ENCODE data around the gene ADRA1B. TPM values are rescaled to one million over a fixed set of nuclear protein-coding genes. Genes with fewer than 3 reads are reported as not detected.

The ADRA1B gene
- total RNA-seq, 1 donor from 2014 or later, result not detected

DNA sequence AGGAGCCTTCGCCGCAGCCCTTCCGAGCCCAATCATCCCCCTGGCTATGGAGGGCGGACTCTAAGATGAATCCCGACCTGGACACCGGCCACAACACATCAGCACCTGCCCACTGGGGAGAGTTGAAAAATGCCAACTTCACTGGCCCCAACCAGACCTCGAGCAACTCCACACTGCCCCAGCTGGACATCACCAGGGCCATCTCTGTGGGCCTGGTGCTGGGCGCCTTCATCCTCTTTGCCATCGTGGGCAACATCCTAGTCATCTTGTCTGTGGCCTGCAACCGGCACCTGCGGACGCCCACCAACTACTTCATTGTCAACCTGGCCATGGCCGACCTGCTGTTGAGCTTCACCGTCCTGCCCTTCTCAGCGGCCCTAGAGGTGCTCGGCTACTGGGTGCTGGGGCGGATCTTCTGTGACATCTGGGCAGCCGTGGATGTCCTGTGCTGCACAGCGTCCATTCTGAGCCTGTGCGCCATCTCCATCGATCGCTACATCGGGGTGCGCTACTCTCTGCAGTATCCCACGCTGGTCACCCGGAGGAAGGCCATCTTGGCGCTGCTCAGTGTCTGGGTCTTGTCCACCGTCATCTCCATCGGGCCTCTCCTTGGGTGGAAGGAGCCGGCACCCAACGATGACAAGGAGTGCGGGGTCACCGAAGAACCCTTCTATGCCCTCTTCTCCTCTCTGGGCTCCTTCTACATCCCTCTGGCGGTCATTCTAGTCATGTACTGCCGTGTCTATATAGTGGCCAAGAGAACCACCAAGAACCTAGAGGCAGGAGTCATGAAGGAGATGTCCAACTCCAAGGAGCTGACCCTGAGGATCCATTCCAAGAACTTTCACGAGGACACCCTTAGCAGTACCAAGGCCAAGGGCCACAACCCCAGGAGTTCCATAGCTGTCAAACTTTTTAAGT, 819 bp downstream of the ADRA1B start:
- Mint-ChIP-seq H3K36me3 (ENCODE audit: low read depth) (no peaks in the 10 kb centered on the region), H3K9me3 (no peaks in the 10 kb centered on the region), H3K27ac (no peak overlapping the region), H3K4me1 (ENCODE audit: low read depth) (peaks cover 2% of the 10 kb centered on the region), H3K27me3 (ENCODE audit: low read depth) (peaks cover 64% of the 10 kb centered on the region), H3K4me3 (ENCODE audit: low read depth) (no peak overlapping the region)
- DNase-seq (ENCODE audit: low spot score), result no peak
- intact Hi-C loops (cut with micrococcal nuclease), result loop anchor here (5.0 to 10.0 kb wide), 4 partner anchors 400 to 630 kb away; partner anchors contain the start of gene IL12B

DNA sequence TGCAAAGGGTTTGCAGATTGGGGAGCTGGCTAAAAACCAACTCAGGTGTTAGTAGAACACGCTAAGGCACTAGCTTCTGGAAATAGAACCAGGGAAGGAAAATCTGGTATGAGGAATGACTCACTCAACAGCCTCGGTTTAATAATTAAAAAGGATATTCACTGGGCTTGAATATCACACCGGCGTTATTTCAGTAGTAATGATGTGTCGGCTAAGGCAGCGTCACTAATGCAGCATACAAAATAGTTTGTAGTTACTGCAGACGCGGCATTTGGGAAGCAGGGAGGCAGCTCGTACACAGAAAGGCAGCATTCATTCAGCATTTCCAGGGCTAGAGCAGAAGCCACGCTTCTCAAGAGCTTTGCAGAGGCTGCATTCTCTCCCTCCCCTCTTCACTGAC, 1.7 kb downstream of the ADRA1B start:
- Mint-ChIP-seq H3K4me3 (ENCODE audit: low read depth) (no peak overlapping the region), H3K9me3 (no peaks in the 10 kb centered on the region), H3K36me3 (ENCODE audit: low read depth) (no peaks in the 10 kb centered on the region), H3K4me1 (ENCODE audit: low read depth) (peaks cover 2% of the 10 kb centered on the region), H3K27me3 (ENCODE audit: low read depth) (peaks cover 57% of the 10 kb centered on the region), H3K27ac (no peak overlapping the region)
- DNase-seq (ENCODE audit: low spot score), result no peak
- intact Hi-C loops (cut with micrococcal nuclease), result loop anchor here (5.0 to 10.0 kb wide), 4 partner anchors 401 to 631 kb away; partner anchors contain the start of gene IL12B

DNA sequence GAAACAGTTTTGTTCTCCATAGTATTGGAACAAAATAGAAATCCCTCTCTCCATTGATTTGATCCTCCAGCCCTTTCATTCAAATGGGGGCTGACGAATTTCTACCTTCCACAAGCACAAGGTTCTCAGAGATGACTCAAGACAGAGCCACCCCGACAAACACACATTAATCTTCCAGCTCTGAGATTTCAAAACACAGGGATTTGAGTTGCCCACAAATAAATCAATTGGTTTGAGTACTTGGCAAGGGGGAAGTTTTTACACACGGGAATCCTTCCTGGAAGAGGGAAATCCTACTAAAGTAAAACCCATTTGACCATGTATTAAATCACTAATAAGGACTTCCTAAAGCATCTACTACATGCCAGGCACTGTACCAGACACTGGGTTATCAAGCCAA, 5.4 kb downstream of the ADRA1B start:
- Mint-ChIP-seq H3K9me3 (no peaks in the 10 kb centered on the region), H3K27me3 (ENCODE audit: low read depth) (peaks cover 39% of the 10 kb centered on the region), H3K4me3 (ENCODE audit: low read depth) (no peak overlapping the region), H3K4me1 (ENCODE audit: low read depth) (peaks cover 2% of the 10 kb centered on the region), H3K27ac (no peak overlapping the region), H3K36me3 (ENCODE audit: low read depth) (no peaks in the 10 kb centered on the region)
- intact Hi-C loops (cut with micrococcal nuclease), result no loop called here
- DNase-seq (ENCODE audit: low spot score), result no peak

DNA sequence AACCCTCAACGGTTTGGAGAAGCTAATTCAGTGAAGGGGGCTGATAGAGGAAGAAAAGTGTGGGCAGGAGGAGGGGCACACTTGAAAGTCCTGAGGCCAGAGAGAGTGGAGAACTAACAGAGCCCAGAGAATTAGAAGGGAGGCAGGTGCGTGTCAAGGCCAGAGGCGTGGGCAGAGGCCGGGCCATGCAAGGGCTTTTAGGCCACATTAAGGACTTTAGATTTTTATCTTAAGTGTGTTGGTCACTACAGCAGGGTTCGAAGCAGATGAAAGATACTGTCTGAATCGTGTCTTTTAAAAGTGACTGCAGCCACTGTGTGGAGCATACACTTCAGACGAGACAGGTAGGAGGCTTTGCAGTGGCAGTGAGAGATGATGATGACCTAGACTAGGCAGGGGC, 6.7 kb downstream of the ADRA1B start:
- H3K9me3 Mint-ChIP-seq, result no peaks in the 10 kb centered on the region
- peaks cover 33% of the 10 kb centered on the region for H3K27me3 Mint-ChIP-seq (ENCODE audit: low read depth)
- intact Hi-C loops (cut with micrococcal nuclease), result no loop called here

DNA sequence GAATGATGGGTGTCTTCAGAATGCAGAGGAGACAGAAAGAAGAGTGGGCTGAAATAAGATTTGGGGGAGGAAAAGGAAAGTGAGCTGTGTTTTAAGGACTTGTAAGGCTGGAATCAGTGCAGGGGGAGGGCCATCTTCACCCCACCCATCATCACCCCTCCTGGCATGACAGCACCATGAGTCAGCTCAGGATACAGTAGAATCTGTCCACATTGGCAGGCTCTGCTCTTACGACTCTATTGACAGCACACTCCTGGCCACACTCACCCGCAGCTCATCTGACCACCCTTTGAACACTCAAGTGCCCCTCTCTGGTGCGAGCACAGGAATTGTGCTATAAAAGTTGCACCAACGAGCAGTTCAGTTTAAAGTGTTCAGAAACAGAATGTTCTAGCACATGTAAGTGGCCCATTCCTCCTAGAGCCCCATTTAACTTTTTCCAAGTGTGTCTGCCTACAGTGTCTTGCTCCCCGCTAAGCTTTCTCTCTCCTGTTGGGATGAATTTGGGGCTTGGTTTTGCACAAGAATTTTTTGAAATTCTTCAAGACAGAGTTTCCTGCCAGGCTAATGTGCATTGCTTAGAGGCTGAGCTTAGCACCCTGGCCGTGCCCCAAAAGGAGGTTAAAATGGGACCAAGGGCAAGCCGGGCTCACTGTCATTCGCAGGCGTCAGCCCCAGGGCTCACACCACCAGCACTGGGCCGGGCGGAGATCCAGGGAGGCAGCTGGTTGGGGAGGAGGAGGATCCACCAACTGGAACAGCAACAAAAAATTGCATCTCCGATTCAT, 12.0 kb downstream of the ADRA1B start:
- DNase-seq (ENCODE audit: low spot score), result no peak
- no peak overlapping the region for H3K4me3 Mint-ChIP-seq (ENCODE audit: low read depth)
- H3K27me3 Mint-ChIP-seq (ENCODE audit: low read depth), result peaks cover 30% of the 10 kb centered on the region
- no peak overlapping the region for H3K27ac Mint-ChIP-seq
- intact Hi-C loops (cut with micrococcal nuclease), result no loop called here
- no peaks in the 10 kb centered on the region for H3K36me3 Mint-ChIP-seq (ENCODE audit: low read depth)
- peaks cover 4% of the 10 kb centered on the region for H3K4me1 Mint-ChIP-seq (ENCODE audit: low read depth)
- no peaks in the 10 kb centered on the region for H3K9me3 Mint-ChIP-seq

More for the DNA sequence above, 6.7 kb downstream of the ADRA1B start:
- no peaks in the 10 kb centered on the region for H3K36me3 Mint-ChIP-seq (ENCODE audit: low read depth)
- DNase-seq (ENCODE audit: low spot score), result no peak
- no peak overlapping the region for H3K4me3 Mint-ChIP-seq (ENCODE audit: low read depth)
- H3K4me1 Mint-ChIP-seq (ENCODE audit: low read depth), result no peaks in the 10 kb centered on the region
- no peak overlapping the region for H3K27ac Mint-ChIP-seq

DNA sequence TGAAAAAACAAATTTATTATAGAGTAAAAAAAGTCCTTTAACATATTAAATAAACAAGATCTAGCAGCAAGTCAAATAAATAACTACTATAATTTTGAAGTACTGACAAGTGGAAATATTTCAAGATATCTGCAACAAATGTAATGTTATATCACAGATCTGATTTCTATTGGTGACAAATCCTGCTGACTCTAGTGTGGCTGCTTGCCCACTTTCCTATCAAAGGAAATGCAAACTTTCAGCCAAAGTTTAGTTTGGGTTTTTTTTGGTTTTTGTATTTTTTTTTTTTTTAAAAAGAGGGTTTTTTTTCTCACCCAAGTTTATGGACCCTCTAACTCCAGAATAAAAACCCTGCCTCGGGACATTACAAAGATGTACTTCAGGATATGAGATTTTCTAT, 12.9 kb downstream of the ADRA1B start:
- intact Hi-C loops (cut with micrococcal nuclease), result no loop called here
- Mint-ChIP-seq H3K4me3 (ENCODE audit: low read depth) (no peak overlapping the region), H3K4me1 (ENCODE audit: low read depth) (peaks cover 9% of the 10 kb centered on the region), H3K27me3 (ENCODE audit: low read depth) (peaks cover 30% of the 10 kb centered on the region), H3K27ac (no peak overlapping the region), H3K36me3 (ENCODE audit: low read depth) (no peaks in the 10 kb centered on the region), H3K9me3 (no peaks in the 10 kb centered on the region)
- no peak for DNase-seq (ENCODE audit: low spot score)

DNA sequence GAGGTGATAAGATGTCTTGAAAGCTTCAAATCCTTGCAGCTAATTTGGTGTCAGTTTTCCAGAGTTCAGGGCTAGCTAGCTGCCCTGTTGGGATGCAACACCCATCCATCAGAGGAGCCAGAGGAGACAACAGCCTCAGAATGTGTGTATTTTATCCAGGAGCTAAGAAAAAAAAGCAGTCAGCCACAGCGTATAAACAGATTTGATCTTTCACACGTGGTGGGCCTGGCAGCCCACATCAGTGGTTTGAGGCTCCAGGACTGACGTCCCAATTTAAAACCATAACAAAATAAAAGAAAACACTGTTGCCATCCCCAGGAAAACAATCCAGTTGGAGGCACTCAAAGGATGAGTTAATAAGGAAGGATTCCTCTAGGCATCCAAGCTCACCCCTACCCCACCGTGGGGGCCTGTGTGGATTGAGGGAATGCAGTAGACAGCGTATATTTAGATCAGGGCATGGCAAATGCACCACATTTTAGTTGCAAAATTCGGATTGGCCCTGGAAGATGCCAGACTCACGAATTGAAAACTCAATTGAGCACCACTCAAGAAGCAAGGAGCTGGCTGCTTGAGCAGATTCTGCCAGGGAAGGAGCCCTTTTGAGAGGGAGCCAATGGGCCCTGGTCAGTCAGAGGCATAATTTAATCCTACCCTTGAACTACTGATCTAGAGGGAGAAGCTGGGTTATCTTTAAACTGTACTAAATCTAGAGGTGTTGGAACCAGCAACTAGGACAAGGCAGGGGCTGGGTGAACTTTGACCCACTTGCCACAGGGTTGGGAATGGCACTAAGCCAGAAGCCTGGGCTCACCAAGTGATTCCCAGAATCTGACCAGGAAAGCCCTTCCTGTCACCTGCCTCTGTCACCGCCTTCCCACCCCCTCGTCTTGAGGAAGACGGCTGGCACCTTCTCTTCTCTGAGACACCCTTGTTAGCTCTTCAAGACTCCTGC, 17.5 kb downstream of the ADRA1B start:
- intact Hi-C loops (cut with micrococcal nuclease), result no loop called here
- H3K9me3 Mint-ChIP-seq, result no peaks in the 10 kb centered on the region
- no peaks in the 10 kb centered on the region for H3K36me3 Mint-ChIP-seq (ENCODE audit: low read depth)
- H3K4me3 Mint-ChIP-seq (ENCODE audit: low read depth), result no peak overlapping the region
- peaks cover 20% of the 10 kb centered on the region for H3K27me3 Mint-ChIP-seq (ENCODE audit: low read depth)
- no peak for DNase-seq (ENCODE audit: low spot score)
- H3K4me1 Mint-ChIP-seq (ENCODE audit: low read depth), result peaks cover 9% of the 10 kb centered on the region
- H3K27ac Mint-ChIP-seq, result no peak overlapping the region

DNA sequence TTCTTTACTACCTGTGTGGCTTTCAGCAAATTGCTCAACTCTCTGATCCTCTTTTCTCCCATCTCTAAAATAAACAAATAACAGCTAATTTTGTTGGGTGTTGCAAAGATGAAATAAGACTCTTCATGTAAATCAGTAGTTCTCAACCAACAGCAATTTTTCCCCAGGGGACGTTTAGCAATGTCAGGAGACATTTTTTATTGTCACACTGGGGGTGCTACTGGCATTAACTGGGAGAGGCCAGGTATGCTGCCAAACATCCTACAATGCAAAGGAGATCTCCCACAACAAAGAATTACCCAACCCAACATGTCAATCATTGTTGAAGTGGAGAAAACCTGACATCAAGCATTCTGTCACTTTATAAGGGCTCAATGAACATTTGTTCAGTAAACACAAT, 19.7 kb downstream of the ADRA1B start:
- H3K36me3 Mint-ChIP-seq (ENCODE audit: low read depth), result no peaks in the 10 kb centered on the region
- no peak overlapping the region for H3K4me3 Mint-ChIP-seq (ENCODE audit: low read depth)
- peaks cover 9% of the 10 kb centered on the region for H3K4me1 Mint-ChIP-seq (ENCODE audit: low read depth)
- H3K27ac Mint-ChIP-seq, result no peak overlapping the region
- DNase-seq (ENCODE audit: low spot score), result no peak
- no peaks in the 10 kb centered on the region for H3K9me3 Mint-ChIP-seq
- H3K27me3 Mint-ChIP-seq (ENCODE audit: low read depth), result peaks cover 22% of the 10 kb centered on the region
- intact Hi-C loops (cut with micrococcal nuclease), result no loop called here

GRCh38 chr5:159936686-159937329, 20.5 kb downstream of the ADRA1B start:
- H3K9me3 Mint-ChIP-seq, result no peaks in the 10 kb centered on the region
- H3K27me3 Mint-ChIP-seq (ENCODE audit: low read depth), result peaks cover 21% of the 10 kb centered on the region
- H3K36me3 Mint-ChIP-seq (ENCODE audit: low read depth), result no peaks in the 10 kb centered on the region
- H3K4me3 Mint-ChIP-seq (ENCODE audit: low read depth), result no peak overlapping the region
- peaks cover 9% of the 10 kb centered on the region for H3K4me1 Mint-ChIP-seq (ENCODE audit: low read depth)
- DNase-seq (ENCODE audit: low spot score), result no peak
- intact Hi-C loops (cut with micrococcal nuclease), result no loop called here
- no peak overlapping the region for H3K27ac Mint-ChIP-seq

- no peaks in the 10 kb centered on the region for H3K9me3 Mint-ChIP-seq
- H3K36me3 Mint-ChIP-seq (ENCODE audit: low read depth), result no peaks in the 10 kb centered on the region
- no peak overlapping the region for H3K4me3 Mint-ChIP-seq (ENCODE audit: low read depth)
- H3K27me3 Mint-ChIP-seq (ENCODE audit: low read depth), result peaks cover 16% of the 10 kb centered on the region
- H3K27ac Mint-ChIP-seq, result no peak overlapping the region
- peaks cover 9% of the 10 kb centered on the region for H3K4me1 Mint-ChIP-seq (ENCODE audit: low read depth)
- intact Hi-C loops (cut with micrococcal nuclease), result no loop called here
- DNase-seq (ENCODE audit: low spot score), result no peak
Measured at GRCh38 chr5:159937580-159937979, 21.3 kb downstream of the ADRA1B start.

- Mint-ChIP-seq H3K4me3 (ENCODE audit: low read depth) (no peak overlapping the region), H3K4me1 (ENCODE audit: low read depth) (no peaks in the 10 kb centered on the region), H3K27me3 (ENCODE audit: low read depth) (peaks cover 12% of the 10 kb centered on the region), H3K27ac (no peak overlapping the region), H3K9me3 (no peaks in the 10 kb centered on the region), H3K36me3 (ENCODE audit: low read depth) (no peaks in the 10 kb centered on the region)
- intact Hi-C loops (cut with micrococcal nuclease), result no loop called here
- DNase-seq (ENCODE audit: low spot score), result no peak
Measured at GRCh38 chr5:159943326-159943725, 27.0 kb downstream of the ADRA1B start.

GRCh38 chr5:159944056-159944600, 27.8 kb downstream of the ADRA1B start:
- Mint-ChIP-seq H3K9me3 (no peaks in the 10 kb centered on the region), H3K4me1 (ENCODE audit: low read depth) (no peaks in the 10 kb centered on the region), H3K27me3 (ENCODE audit: low read depth) (peaks cover 9% of the 10 kb centered on the region), H3K4me3 (ENCODE audit: low read depth) (no peak overlapping the region), H3K27ac (no peak overlapping the region), H3K36me3 (ENCODE audit: low read depth) (no peaks in the 10 kb centered on the region)
- DNase-seq (ENCODE audit: low spot score), result no peak
- intact Hi-C loops (cut with micrococcal nuclease), result no loop called here

Data from activated T-helper 2 cell treated with anti-CD3 and anti-CD28 coated beads, Interferon-gamma antibody, Interleukin-2, Interleukin-4, amounts not matched to agents 10 μg/mL and 5 μg/mL and 100 μg/mL, durations not matched to agents 14 hours and 24 hours and 36 hours (primary cell).